ENCODE measurements around the gene RBMS3. TPM values are rescaled to one million over a fixed set of nuclear protein-coding genes. Genes with fewer than 3 reads are reported as not detected.
A peak's percentile ranks its signal among the peaks of the same experiment; 100 is the strongest.

Gene RBMS3
- total RNA-seq, 1 donor from 2014 or later, result 65.1 TPM

DNA sequence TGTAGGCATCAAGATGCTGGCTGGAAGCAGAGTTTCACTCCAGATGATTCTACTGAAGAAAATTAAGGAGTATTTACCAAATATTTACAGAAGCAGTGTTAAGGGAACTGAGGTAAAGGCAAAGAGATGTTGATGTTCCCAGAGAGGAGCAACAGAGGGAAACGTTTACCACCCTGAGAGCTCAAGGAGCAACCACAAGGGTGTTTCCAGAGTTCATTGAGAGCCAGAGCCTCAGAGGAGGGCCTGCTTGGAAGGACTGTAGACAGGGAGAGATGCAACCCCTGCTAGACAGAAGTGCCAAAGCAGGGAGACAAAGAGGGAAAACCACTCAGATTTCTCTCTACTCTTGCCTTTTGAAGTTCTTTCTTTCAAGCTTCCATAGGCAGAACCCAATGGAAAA is 474.5 kb downstream of the RBMS3 start:
- Mint-ChIP-seq H3K27me3 (ENCODE audit: unreplicated experiment) (no peaks in the 10 kb centered on the region), H3K9me3 (ENCODE audit: unreplicated experiment) (no peaks in the 10 kb centered on the region), H3K4me3 (ENCODE audit: unreplicated experiment) (no peak overlapping the region), H3K4me1 (ENCODE audit: low read depth, unreplicated experiment) (peaks cover 22% of the 10 kb centered on the region), H3K27ac (ENCODE audit: unreplicated experiment) (no peak overlapping the region), H3K36me3 (ENCODE audit: unreplicated experiment) (no peaks in the 10 kb centered on the region)
- TF ChIP-seq, protein P1, sequence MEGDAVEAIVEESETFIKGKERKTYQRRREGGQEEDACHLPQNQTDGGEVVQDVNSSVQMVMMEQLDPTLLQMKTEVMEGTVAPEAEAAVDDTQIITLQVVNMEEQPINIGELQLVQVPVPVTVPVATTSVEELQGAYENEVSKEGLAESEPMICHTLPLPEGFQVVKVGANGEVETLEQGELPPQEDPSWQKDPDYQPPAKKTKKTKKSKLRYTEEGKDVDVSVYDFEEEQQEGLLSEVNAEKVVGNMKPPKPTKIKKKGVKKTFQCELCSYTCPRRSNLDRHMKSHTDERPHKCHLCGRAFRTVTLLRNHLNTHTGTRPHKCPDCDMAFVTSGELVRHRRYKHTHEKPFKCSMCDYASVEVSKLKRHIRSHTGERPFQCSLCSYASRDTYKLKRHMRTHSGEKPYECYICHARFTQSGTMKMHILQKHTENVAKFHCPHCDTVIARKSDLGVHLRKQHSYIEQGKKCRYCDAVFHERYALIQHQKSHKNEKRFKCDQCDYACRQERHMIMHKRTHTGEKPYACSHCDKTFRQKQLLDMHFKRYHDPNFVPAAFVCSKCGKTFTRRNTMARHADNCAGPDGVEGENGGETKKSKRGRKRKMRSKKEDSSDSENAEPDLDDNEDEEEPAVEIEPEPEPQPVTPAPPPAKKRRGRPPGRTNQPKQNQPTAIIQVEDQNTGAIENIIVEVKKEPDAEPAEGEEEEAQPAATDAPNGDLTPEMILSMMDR (IDR thresholded peaks at IDR 0.05; ENCODE audit: partially characterized antibody, unreplicated experiment), result no peak
- no peak for DNase-seq

DNA sequence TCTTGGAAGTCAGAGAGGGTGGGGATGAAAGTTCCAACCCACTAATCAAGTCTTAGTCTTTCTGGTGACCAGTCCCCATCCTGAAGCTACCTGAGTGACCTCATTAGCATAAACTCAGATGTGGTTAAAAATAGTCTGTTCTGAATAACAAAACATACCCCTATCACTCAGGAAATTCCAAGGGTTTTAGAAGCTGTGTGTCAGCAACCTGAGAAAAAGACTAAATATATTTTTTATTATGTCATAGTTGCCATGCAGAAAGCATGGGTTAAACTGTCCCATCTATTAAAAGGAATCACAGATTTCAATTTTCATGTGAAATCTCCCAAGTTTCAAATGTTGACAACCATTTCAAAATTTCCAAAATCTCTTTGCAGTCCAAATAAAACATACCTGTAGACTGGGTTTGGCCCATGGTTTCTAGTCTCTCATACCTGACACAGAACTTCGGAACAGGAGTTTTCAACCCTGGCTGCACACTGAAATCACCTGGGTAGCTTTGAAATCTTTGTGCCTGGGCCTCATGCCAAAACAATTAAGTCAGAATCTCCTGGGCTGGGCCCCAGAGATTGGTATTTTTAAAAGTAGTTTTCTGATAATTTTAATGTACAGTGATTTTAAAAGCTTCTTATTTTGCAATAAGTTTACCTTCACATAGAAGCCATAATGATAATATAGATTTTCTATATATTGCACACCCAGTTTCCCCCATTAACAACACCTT is 476.3 kb downstream of the RBMS3 start:
- H3K36me3 Mint-ChIP-seq (ENCODE audit: unreplicated experiment), result no peaks in the 10 kb centered on the region
- H3K27ac Mint-ChIP-seq (ENCODE audit: unreplicated experiment), result no peak overlapping the region
- H3K27me3 Mint-ChIP-seq (ENCODE audit: unreplicated experiment), result no peaks in the 10 kb centered on the region
- peaks cover 28% of the 10 kb centered on the region for H3K4me1 Mint-ChIP-seq (ENCODE audit: low read depth, unreplicated experiment)
- TF ChIP-seq, protein P1 (IDR thresholded peaks at IDR 0.05; ENCODE audit: partially characterized antibody, unreplicated experiment), result no peak
- DNase-seq, result no peak
- H3K4me3 Mint-ChIP-seq (ENCODE audit: unreplicated experiment), result no peak overlapping the region
- H3K9me3 Mint-ChIP-seq (ENCODE audit: unreplicated experiment), result no peaks in the 10 kb centered on the region

DNA sequence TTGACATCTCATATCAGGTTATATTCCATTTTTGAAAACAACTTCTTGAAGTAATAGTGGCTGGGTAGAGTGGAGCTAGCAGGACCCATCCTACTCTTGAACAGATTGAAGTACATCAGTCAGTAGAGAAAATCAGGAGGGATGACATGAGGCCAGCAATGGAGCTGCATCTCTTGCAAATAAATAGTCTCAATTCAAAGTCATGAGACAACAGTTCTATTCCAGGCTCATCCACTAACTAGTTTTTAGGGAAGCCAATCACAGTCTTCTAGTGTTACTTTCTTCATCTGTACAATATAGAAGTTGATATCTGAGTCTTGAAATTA is 477.2 kb downstream of the RBMS3 start:
- Mint-ChIP-seq H3K27ac (ENCODE audit: unreplicated experiment) (no peak overlapping the region), H3K9me3 (ENCODE audit: unreplicated experiment) (no peaks in the 10 kb centered on the region), H3K4me1 (ENCODE audit: low read depth, unreplicated experiment) (peaks cover 31% of the 10 kb centered on the region)

DNA sequence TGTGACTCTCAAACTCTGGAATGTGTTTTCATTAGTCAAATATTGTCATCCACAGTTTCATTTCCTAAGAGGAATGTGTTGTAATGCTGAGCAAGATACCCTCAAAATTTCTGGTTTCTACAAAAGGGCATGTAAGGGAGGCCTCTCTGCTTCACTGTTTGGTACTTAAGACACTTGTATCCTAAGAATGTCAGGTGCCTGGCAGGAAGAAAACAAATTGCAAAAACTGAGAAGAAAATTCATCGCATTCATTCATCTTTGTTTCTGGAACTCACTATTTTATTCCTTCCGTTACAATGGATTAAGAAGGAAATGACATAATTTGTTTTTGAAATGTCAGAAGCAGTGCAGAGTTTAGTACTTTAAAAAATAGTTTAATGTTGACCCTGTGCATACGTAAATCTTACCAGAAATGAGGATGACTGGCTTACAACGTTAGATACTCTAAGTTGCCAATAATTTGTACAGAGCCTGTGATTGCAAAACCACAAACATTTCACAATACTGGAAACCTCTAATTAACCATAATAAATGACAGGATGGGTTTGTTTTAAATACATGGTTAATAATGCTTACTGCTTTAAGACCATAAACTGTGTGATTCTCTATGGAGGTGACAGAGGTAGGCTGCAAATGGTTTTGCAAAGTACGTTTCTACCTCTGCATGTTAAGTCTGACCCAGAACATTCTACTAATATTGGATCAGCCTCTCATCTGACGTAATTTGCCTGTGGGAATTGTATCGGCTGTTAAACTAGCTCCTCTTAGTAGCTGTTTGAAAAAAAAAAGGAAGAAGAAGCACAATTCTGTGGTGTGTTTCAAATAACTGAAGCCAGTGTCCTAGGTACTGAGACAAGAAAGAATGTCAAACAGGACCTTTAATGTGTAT is 477.8 kb downstream of the RBMS3 start:
- Mint-ChIP-seq H3K4me3 (ENCODE audit: unreplicated experiment) (no peak overlapping the region), H3K9me3 (ENCODE audit: unreplicated experiment) (no peaks in the 10 kb centered on the region), H3K4me1 (ENCODE audit: low read depth, unreplicated experiment) (peaks cover 33% of the 10 kb centered on the region), H3K36me3 (ENCODE audit: unreplicated experiment) (no peaks in the 10 kb centered on the region), H3K27ac (ENCODE audit: unreplicated experiment) (peak overlapping the region; percentile 64), H3K27me3 (ENCODE audit: unreplicated experiment) (no peaks in the 10 kb centered on the region)
- TF ChIP-seq, protein P1 (IDR thresholded peaks at IDR 0.05; ENCODE audit: partially characterized antibody, unreplicated experiment), result no peak
- DNase-seq, result no peak

More for the DNA sequence above, 477.2 kb downstream of the RBMS3 start:
- H3K27me3 Mint-ChIP-seq (ENCODE audit: unreplicated experiment), result no peaks in the 10 kb centered on the region
- H3K36me3 Mint-ChIP-seq (ENCODE audit: unreplicated experiment), result no peaks in the 10 kb centered on the region
- H3K4me3 Mint-ChIP-seq (ENCODE audit: unreplicated experiment), result no peak overlapping the region
- no peak for DNase-seq
- TF ChIP-seq, protein P1 (IDR thresholded peaks at IDR 0.05; ENCODE audit: partially characterized antibody, unreplicated experiment), result no peak
